ENCODE measurements around the gene ZDHHC8. TPM values are rescaled to one million over a fixed set of nuclear protein-coding genes. Genes with fewer than 3 reads are reported as not detected.

The ZDHHC8 gene
- polyA plus RNA-seq, 2 of the 4 experiments (the other 2 are of a cell fraction), result 5.3 to 28.1 TPM

- Histone ChIP-seq H3K4me3 (no peak overlapping the region), H3K4me2 (no peak overlapping the region), H3K27ac (no peak overlapping the region), H3K4me1 (no peaks in the 10 kb centered on the region), H3K9me3 (no peaks in the 10 kb centered on the region)
- DNase-seq (ENCODE audit: low read depth in 1 of 2, low spot score in 1 of 2), result no peak
- 86% methylated on average over 16 of the region's 32 CpGs for WGBS (ENCODE audit: missing lambda C conversion rate)
- FAIRE-seq, result no peak
- TF ChIP-seq ELK1 (IDR thresholded peaks at IDR 0.05; ENCODE audit: low read depth, low read length), result no peak
- POLR2A ChIA-PET, result no interaction called here
- ATAC-seq, result no peak
- CTCF ChIA-PET, result interaction anchor here (0.7 kb wide), 1 partner anchor 172 kb away, joined by 3 read pairs; no protein-coding TSS in a partner anchor
These were observed 6.1 kb upstream of the ZDHHC8 start for GRCh38 chr22:20125201-20126174.

GRCh38 chr22:20126284-20127029, 5.1 kb upstream of the ZDHHC8 start:
- Histone ChIP-seq H3K4me3 (no peak overlapping the region), H3K4me2 (no peak overlapping the region), H3K9me3 (no peaks in the 10 kb centered on the region), H3K4me1 (no peaks in the 10 kb centered on the region), H3K27ac (no peak overlapping the region)
- DNase-seq (ENCODE audit: low read depth in 1 of 2, low spot score in 1 of 2) (no peak), ATAC-seq (no peak), FAIRE-seq (no peak)
- ChIA-PET POLR2A (no interaction called here), CTCF (no interaction called here)
- WGBS (ENCODE audit: missing lambda C conversion rate), result 95% methylated on average over 14 of the region's 19 CpGs
- no peak for TF ChIP-seq HEYL (CRISPR knock-in tag; IDR thresholded peaks at IDR 0.05)
- TF ChIP-seq SMC3 (IDR thresholded peaks at IDR 0.05), result no peak
- TF ChIP-seq REST (IDR thresholded peaks at IDR 0.05), result no peak
- no peak for TF ChIP-seq POLR2A (IDR thresholded peaks at IDR 0.05; ENCODE audit: low read length)
- no peak for TF ChIP-seq CTCF (IDR thresholded peaks at IDR 0.05)
- TF ChIP-seq PHF8 (IDR thresholded peaks at IDR 0.05; ENCODE audit: borderline replicate concordance, low read depth), result no peak
- TF ChIP-seq ZFP36 (IDR thresholded peaks at IDR 0.05; ENCODE audit: borderline replicate concordance, partially characterized antibody), result no peak
- no peak for TF ChIP-seq FOSL2 (IDR thresholded peaks at IDR 0.05)
- no peak for TF ChIP-seq FOSL2 (CRISPR knock-in tag; IDR thresholded peaks at IDR 0.05)
- TF ChIP-seq EP300 (IDR thresholded peaks at IDR 0.05), result no peak
- no peak for TF ChIP-seq HMGXB4 (CRISPR knock-in tag; IDR thresholded peaks at IDR 0.05; ENCODE audit: borderline replicate concordance)
- no peak for TF ChIP-seq CHD4 (IDR thresholded peaks at IDR 0.05; ENCODE audit: borderline replicate concordance)
- TF ChIP-seq MYC (IDR thresholded peaks at IDR 0.05; ENCODE audit: borderline replicate concordance, low read length), result no peak
- TF ChIP-seq HES2 (IDR thresholded peaks at IDR 0.05), result no peak
- no peak for TF ChIP-seq JUNB (IDR thresholded peaks at IDR 0.05)
- TF ChIP-seq FOXS1 (CRISPR knock-in tag; IDR thresholded peaks at IDR 0.05), result no peak
- no peak for TF ChIP-seq SREBF2 (IDR thresholded peaks at IDR 0.05)
- no peak for TF ChIP-seq POLR2AphosphoS2 (conservative IDR thresholded peaks at IDR 0.05; ENCODE audit: low read length)

Measured in A549 (cell line).